ENCODE results near the gene KLHL3. TPM values are rescaled to one million over a fixed set of nuclear protein-coding genes. Genes with fewer than 3 reads are reported as not detected.
A peak's percentile ranks its signal among the peaks of the same experiment; 100 is the strongest.
"Not testable (repeated sequence)": the region's sequence is repeated elsewhere in the genome, so short reads cannot be mapped to it uniquely, and the experiment has no call there.

The KLHL3 gene
- total RNA-seq, 6 experiments from 2014 or later, result 0.25 to 1.3 (median 0.53) TPM

- no peak overlapping the region for H3K27ac Mint-ChIP-seq
- H3K4me1 Mint-ChIP-seq (ENCODE audit: low read depth), result peaks cover 7% of the 10 kb centered on the region; the same call in 1 of the 2 replicates
- TF ChIP-seq, protein P1, sequence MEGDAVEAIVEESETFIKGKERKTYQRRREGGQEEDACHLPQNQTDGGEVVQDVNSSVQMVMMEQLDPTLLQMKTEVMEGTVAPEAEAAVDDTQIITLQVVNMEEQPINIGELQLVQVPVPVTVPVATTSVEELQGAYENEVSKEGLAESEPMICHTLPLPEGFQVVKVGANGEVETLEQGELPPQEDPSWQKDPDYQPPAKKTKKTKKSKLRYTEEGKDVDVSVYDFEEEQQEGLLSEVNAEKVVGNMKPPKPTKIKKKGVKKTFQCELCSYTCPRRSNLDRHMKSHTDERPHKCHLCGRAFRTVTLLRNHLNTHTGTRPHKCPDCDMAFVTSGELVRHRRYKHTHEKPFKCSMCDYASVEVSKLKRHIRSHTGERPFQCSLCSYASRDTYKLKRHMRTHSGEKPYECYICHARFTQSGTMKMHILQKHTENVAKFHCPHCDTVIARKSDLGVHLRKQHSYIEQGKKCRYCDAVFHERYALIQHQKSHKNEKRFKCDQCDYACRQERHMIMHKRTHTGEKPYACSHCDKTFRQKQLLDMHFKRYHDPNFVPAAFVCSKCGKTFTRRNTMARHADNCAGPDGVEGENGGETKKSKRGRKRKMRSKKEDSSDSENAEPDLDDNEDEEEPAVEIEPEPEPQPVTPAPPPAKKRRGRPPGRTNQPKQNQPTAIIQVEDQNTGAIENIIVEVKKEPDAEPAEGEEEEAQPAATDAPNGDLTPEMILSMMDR (IDR thresholded peaks at IDR 0.05), result no peak
- H3K4me3 Mint-ChIP-seq, result no peak overlapping the region
- no peaks in the 10 kb centered on the region for H3K36me3 Mint-ChIP-seq (ENCODE audit: low read depth)
- no peaks in the 10 kb centered on the region for H3K9me3 Mint-ChIP-seq
- peaks cover 1% of the 10 kb centered on the region for H3K27me3 Mint-ChIP-seq (ENCODE audit: insufficient read depth)
- peak; percentile 15 for DNase-seq
Measured at GRCh38 chr5:137649228-137649935, 86.5 kb downstream of the KLHL3 start.

DNA sequence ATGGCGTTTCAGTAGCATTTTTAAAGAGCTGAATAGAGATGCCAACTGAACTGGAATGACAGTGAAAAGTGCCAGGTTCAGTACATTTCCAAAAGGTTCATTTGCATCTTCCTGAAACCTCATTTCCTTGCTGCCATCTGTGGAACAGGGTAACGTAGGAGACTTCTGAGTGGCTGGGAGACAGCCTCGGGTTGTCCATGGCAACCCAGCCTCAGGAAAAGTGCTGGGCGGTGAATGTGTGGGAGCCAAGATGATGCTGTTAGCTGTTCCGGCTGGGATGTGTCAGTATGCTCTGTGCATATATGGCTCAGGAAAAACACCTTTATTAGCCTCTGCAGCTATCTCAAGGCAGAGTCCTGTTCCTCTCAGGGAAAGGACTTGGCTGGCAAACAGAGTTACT is 87.5 kb downstream of the KLHL3 start:
- H3K4me3 Mint-ChIP-seq, result no peak overlapping the region
- DNase-seq, result no peak
- H3K9me3 Mint-ChIP-seq, result no peaks in the 10 kb centered on the region
- TF ChIP-seq, protein P1 (IDR thresholded peaks at IDR 0.05), result no peak
- H3K4me1 Mint-ChIP-seq (ENCODE audit: low read depth), result peaks cover 7% of the 10 kb centered on the region; the same call in 1 of the 2 replicates
- no peaks in the 10 kb centered on the region for H3K36me3 Mint-ChIP-seq (ENCODE audit: low read depth)
- H3K27ac Mint-ChIP-seq, result no peak overlapping the region
- peaks cover 1% of the 10 kb centered on the region for H3K27me3 Mint-ChIP-seq (ENCODE audit: insufficient read depth)

- DNase-seq, result no peak
- Mint-ChIP-seq H3K9me3 (no peaks in the 10 kb centered on the region), H3K36me3 (ENCODE audit: low read depth) (no peaks in the 10 kb centered on the region), H3K4me3 (no peak overlapping the region), H3K27ac (no peak overlapping the region), H3K27me3 (ENCODE audit: insufficient read depth) (peaks cover 1% of the 10 kb centered on the region), H3K4me1 (ENCODE audit: low read depth) (peaks cover 7% of the 10 kb centered on the region; the same call in 1 of the 2 replicates)
- TF ChIP-seq, protein P1 (IDR thresholded peaks at IDR 0.05), result no peak
Measured at GRCh38 chr5:137647401-137647800, 88.5 kb downstream of the KLHL3 start.

GRCh38 chr5:137646761-137647160 is 89.1 kb downstream of the KLHL3 start:
- Mint-ChIP-seq H3K27ac (no peak overlapping the region), H3K27me3 (ENCODE audit: insufficient read depth) (peaks cover 1% of the 10 kb centered on the region), H3K4me1 (ENCODE audit: low read depth) (peaks cover 7% of the 10 kb centered on the region; the same call in 1 of the 2 replicates), H3K36me3 (ENCODE audit: low read depth) (no peaks in the 10 kb centered on the region), H3K4me3 (no peak overlapping the region), H3K9me3 (no peaks in the 10 kb centered on the region)
- TF ChIP-seq, protein P1 (IDR thresholded peaks at IDR 0.05), result no peak
- no peak for DNase-seq

DNA sequence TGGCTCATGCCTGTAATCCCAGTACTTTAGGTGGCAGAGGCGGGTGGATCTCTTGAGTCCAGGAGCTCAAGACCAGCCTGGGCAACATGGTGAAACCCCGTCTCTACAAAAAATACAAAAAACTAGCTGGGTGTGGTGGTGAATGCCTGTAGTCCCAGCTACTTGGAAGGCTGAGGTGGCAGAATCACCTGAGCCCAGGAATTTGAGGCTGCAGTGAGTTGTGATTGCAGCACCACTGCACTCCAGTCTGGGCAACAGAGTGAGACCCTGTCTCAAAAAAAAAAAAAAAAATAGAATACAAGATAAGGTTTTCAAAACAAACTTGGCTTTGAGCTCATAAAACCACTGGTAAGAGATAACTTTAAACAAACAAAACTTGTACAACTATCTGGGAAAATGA is 92.8 kb downstream of the KLHL3 start:
- H3K9me3 Mint-ChIP-seq; H3K27me3 Mint-ChIP-seq (ENCODE audit: insufficient read depth); H3K36me3 Mint-ChIP-seq (ENCODE audit: low read depth); H3K27ac Mint-ChIP-seq; H3K4me3 Mint-ChIP-seq; H3K4me1 Mint-ChIP-seq (ENCODE audit: low read depth); DNase-seq: not testable (repeated sequence)

DNA sequence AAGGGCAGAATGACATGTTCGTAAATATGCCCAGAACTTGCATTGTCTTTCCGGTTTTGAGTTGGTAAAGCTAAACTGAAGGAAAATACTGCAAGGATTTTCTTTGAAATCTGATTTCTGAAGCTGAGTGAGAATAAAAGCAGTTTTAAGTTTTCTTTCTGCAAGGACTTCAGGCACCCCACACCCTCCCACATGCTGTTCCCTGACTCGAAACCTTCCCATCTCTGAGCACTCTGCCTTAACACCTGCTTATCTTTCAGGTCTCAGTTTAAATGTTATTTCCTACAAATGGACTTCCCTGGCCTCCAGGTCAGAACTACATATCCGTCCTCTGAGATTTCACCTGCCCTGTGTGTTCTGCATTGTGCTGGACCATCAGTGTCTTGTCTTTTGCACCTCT is 93.8 kb downstream of the KLHL3 start:
- TF ChIP-seq, protein P1 (IDR thresholded peaks at IDR 0.05), result no peak
- Mint-ChIP-seq H3K9me3 (no peaks in the 10 kb centered on the region), H3K4me1 (ENCODE audit: low read depth) (no peaks in the 10 kb centered on the region), H3K27me3 (ENCODE audit: insufficient read depth) (no peaks in the 10 kb centered on the region; the same call in none of the 2 replicates), H3K4me3 (no peak overlapping the region), H3K27ac (no peak overlapping the region), H3K36me3 (ENCODE audit: low read depth) (no peaks in the 10 kb centered on the region)
- DNase-seq, result no peak

All from HFFc6 (cell line).